Measurements from ENCODE around the gene TPI1. TPM values are rescaled to one million over a fixed set of nuclear protein-coding genes. Genes with fewer than 3 reads are reported as not detected.

The TPI1 gene
- total RNA-seq, 1 experiment from 2014 or later: 1,177 TPM

GRCh38 chr12:6899427-6899826 lies 32.1 kb downstream of the TPI1 start:
- no peaks in the 10 kb centered on the region for H3K79me1 ChIP-seq (ENCODE audit: insufficient read depth, low read depth, low read length, poor library complexity, severe bottlenecking)
- Mint-ChIP-seq H3K27ac (no peak overlapping the region), H3K9me3 (no peaks in the 10 kb centered on the region), H3K4me1 (peaks cover 4 to 14% of the 10 kb centered on the region in 2 experiments), H3K4me3 (no peak overlapping the region; a peak in 1 of 5 replicates), H3K36me3 (ENCODE audit: insufficient read depth in 1 of 3, low read depth in 3 of 3) (no peaks in the 10 kb centered on the region), H3K27me3 (ENCODE audit: low read depth) (no peaks in the 10 kb centered on the region; the same call in 1 of the 2 replicates)
- H3K18ac ChIP-seq (ENCODE audit: insufficient read length, low read depth, low read length): no peak overlapping the region
- WGBS (ENCODE audit: extremely low coverage, insufficient read length, low lambda C conversion rate): no CpG with 5 or more reads among the region's 5 CpGs
- H2BK12ac ChIP-seq (ENCODE audit: insufficient read length, low read depth, low read length): no peak overlapping the region
- no peaks in the 10 kb centered on the region for H3K27me3 ChIP-seq (ENCODE audit: insufficient read depth, low read length)
- H3K4me2 ChIP-seq (ENCODE audit: insufficient read depth, insufficient read length, low read length): no peak overlapping the region
- no peak overlapping the region for H4K91ac ChIP-seq (ENCODE audit: insufficient read length, low read depth, low read length)
- no peak for TF ChIP-seq CTCF (conservative IDR thresholded peaks at IDR 0.05)
- peaks cover 2% of the 10 kb centered on the region for H4K20me1 ChIP-seq (ENCODE audit: control insufficient read depth, insufficient read depth, insufficient read length)
- no peaks in the 10 kb centered on the region for H3K79me2 ChIP-seq (ENCODE audit: insufficient read depth, low read length)
- no peak overlapping the region for H3K27ac ChIP-seq (ENCODE audit: insufficient read length, low read depth, low read length)
- no peak overlapping the region for H3T11ph ChIP-seq (ENCODE audit: low read length)
- no peak overlapping the region for H2BK20ac ChIP-seq (ENCODE audit: low read depth, low read length, poor library complexity, severe bottlenecking)
- H3K56ac ChIP-seq (ENCODE audit: insufficient read length, low read depth, low read length): no peak overlapping the region
- no peaks in the 10 kb centered on the region for H3K23me2 ChIP-seq (ENCODE audit: insufficient read length, low read depth, low read length, poor library complexity, severe bottlenecking)
- H3K9ac ChIP-seq (ENCODE audit: extremely low read depth, insufficient read length, low read length): no peak overlapping the region
- no peak overlapping the region for H2BK15ac ChIP-seq (ENCODE audit: low read depth, low read length)
- no peak overlapping the region for H4K8ac ChIP-seq (replicated peaks; ENCODE audit: insufficient read length, low read depth, low read length)
- no peak overlapping the region for H4K5ac ChIP-seq (ENCODE audit: insufficient read length, low read depth, low read length)
- H3K4ac ChIP-seq (ENCODE audit: low read depth, low read length): no peak overlapping the region
- no peaks in the 10 kb centered on the region for H3K9me3 ChIP-seq (ENCODE audit: control insufficient read depth, low read depth, low read length)
- no peak overlapping the region for H2BK5ac ChIP-seq (ENCODE audit: insufficient read length, low read length)
- no peak overlapping the region for H2AK5ac ChIP-seq (ENCODE audit: insufficient read length, low read length)
- no peak overlapping the region for H2AFZ ChIP-seq (ENCODE audit: low read length)
- no peak overlapping the region for H3K23ac ChIP-seq (ENCODE audit: insufficient read length, low read depth, low read length)
- H3K14ac ChIP-seq (ENCODE audit: insufficient read depth, low read length): no peak overlapping the region
- no peak overlapping the region for H2BK120ac ChIP-seq (ENCODE audit: low read depth, low read length, poor library complexity, severe bottlenecking)
- peaks cover 2% of the 10 kb centered on the region; the same call in 1 of the 2 replicates for H3K4me1 ChIP-seq (ENCODE audit: insufficient read depth, low read length)
- no peak for DNase-seq
